GM10266 (cell line): ENCODE data around the gene MLLT3.

Experiments used
- DNase-seq: peaks from one replicate; pipeline ENCODE4 v3.0.0; 2012; ENCODE audit errors: extremely low spot score
- TF ChIP-seq, protein P1 (sequence below): IDR thresholded peaks from 2 replicates; pipeline ENCODE4 v1.5.1; 2012; ENCODE audit warnings: mild to moderate bottlenecking, low read depth; ENCODE audit not compliant: control insufficient read depth, insufficient read depth; ENCODE audit errors: missing control alignments

Gene MLLT3

DNA sequence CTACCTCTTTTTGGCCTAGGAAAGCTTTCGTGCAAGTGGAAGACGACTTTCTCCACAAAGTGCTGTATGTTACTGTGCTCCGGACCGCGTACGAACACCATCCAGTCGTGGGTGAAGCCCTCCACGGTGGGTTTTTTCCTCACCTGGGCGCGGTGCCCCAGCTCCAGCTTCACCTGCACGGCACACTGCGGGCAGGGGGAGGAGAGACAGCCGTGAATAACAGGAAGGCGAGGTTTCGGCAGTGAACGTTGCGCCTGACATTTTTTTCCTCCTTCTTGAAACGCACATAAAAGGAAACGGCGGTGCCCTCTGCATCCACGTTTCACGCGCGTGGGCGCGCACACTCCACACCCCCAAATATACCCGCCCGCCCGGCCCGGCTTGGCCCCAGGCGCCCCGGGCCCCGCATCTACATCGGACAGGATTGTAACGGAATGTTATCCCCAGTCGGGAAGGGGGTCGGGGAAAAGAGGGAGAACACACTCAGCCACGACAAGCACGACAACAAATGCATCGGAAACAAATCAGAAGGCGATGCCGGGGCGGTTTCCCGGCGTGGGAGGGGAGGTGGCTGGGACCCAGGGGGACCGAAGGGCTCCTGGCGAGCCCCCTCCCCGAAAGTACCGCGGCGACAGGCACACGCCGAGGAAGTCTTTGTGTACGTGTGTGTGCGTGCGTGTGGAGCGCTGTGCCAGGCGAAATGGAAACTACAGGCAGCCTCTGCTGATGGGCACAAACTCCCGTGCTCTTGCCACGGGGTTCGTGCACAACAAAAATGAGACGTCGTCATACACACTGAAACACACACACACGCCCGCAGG, 1.4 kb downstream of the MLLT3 start:
- TF ChIP-seq, protein P1, sequence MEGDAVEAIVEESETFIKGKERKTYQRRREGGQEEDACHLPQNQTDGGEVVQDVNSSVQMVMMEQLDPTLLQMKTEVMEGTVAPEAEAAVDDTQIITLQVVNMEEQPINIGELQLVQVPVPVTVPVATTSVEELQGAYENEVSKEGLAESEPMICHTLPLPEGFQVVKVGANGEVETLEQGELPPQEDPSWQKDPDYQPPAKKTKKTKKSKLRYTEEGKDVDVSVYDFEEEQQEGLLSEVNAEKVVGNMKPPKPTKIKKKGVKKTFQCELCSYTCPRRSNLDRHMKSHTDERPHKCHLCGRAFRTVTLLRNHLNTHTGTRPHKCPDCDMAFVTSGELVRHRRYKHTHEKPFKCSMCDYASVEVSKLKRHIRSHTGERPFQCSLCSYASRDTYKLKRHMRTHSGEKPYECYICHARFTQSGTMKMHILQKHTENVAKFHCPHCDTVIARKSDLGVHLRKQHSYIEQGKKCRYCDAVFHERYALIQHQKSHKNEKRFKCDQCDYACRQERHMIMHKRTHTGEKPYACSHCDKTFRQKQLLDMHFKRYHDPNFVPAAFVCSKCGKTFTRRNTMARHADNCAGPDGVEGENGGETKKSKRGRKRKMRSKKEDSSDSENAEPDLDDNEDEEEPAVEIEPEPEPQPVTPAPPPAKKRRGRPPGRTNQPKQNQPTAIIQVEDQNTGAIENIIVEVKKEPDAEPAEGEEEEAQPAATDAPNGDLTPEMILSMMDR, result no peak
- peak; percentile 38 for DNase-seq

DNA sequence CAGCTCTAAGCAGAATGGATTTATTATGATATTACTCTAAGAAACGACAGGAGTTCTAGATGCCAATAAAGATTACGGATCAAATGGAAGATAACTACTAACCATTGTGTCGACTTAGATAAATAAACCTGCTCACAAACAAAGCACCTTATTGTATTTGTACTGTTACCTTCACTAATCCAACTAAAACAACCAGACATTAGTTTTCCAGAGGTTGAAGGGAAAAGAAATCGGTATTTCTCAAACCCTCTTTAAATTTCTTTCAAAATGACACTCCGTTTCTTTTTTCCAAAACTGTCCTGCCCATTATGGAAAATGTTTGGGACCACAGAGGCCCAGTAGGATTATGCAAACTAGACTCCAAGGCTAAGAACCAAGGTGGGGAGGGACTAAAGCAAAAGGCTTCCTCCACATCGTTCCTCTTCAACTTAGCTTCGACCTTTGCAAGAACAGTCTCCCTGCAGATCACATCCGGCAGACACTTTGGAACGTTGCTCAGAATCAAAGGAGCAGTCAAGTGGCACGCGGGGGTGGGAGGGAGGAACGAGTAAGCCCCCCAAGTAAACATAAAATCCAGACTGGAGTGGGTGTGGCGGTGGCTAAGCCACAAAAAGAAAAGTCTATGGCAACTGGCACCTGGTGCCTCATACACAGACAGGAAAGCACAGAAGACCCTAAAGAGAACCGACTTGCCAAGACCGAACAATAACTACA, 2.7 kb downstream of the MLLT3 start:
- TF ChIP-seq, protein P1, result no peak
- peak; percentile 17 for DNase-seq

DNA sequence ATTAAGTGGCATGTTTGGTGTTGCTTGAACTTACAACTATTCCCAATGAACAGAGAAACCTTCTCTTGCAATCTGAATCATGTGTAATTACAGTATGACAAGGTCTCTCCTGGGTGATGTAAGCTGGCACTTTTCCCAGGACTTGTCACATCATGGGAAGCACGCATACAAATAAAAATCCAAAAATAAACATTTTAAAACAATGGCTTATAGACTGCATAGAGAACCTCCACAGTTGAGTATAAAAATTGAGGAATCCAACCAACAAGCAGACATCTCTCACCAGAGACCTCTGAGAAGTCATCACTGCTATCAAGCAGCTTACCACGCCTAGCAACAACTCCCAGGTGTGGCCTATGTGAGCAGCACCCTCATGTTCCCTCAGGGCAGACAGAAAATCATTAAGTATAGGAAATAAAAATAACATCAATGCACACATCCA, 3.9 kb downstream of the MLLT3 start:
- TF ChIP-seq, protein P1, result no peak
- no peak for DNase-seq

DNA sequence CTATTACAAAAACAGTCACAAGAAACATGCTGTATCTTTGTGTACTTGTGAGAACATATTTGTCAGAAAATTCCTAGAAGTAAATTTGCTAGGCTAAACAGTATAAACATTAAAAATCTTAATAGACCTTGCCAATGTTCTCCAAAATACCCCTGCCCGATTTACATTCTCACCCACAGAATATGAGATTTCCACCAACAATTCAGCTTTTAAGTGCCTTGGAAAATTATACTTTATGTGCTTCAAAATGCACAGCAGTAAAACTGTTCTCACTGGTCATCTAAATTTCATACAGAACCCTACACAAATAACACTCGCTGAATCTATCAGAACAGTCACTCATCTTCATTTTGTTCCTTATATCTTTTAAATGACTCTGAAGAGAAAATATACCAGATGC, 5.5 kb downstream of the MLLT3 start:
- no peak for DNase-seq
- TF ChIP-seq, protein P1, result no peak

DNA sequence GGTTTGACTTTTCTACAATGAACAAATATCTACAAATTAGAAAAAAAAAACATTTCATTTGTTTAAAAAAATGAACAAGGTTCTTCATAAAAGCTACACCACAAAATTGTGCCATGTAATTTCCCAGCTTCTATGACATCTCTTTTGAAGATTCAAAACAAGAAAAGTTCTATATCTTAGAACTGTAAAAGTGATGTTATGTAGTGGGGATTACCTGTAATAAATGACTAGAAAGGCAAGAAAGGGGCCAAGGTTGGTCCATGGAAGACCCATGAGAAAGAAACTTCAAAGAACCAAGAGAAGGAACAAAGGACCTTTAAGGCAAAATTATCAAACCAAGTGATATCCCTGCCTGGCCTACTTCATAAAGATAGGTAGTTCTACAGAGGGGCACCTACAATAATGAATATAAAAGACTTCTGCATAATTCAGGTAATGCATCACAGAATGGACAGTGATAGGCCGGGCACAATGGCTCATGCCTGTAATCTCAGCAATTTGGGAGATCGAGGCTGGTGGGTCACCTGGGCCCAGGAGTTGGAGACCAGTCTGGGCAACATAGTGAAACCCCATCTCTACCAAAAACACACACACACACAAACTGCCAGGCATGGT, 7.6 kb downstream of the MLLT3 start:
- no peak for DNase-seq
- TF ChIP-seq, protein P1, result no peak

DNA sequence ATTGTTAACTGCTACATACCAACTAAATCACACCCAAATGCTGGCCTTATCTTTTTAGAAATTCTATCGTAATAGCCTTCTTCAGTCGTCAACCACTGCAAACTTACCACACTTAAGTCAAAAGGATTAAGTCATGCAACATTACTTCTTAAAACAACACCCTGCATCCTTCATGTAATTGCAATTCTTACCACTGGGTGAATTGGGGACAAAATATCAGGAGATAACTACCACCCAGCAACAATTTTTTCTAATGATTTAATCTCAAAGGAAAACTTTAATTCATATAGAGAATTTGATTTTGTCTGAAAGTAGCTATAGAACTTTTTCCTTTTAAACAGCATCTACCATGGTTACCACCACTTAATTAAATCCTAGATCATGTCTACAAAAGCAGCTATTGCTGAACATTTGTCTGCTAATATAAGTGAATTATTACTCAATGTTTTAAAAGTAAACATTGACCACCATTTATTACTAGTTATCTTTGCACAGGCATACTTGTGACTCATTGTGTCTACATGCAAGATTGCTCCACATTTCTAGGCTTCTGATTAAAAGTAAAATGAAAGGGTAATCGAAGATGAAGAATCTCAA, 10.5 kb downstream of the MLLT3 start:
- TF ChIP-seq, protein P1, result peak; percentile 6
- DNase-seq, result no peak
